Measurements from ENCODE around the gene SIGLECL1.

GRCh38 chr19:51305479-51305878 lies 54.6 kb downstream of the SIGLECL1 start:
- no peak for TF ChIP-seq EZH2phosphoT487 (IDR thresholded peaks at IDR 0.05; ENCODE audit: borderline replicate concordance, low read length)
- TF ChIP-seq, protein P1, sequence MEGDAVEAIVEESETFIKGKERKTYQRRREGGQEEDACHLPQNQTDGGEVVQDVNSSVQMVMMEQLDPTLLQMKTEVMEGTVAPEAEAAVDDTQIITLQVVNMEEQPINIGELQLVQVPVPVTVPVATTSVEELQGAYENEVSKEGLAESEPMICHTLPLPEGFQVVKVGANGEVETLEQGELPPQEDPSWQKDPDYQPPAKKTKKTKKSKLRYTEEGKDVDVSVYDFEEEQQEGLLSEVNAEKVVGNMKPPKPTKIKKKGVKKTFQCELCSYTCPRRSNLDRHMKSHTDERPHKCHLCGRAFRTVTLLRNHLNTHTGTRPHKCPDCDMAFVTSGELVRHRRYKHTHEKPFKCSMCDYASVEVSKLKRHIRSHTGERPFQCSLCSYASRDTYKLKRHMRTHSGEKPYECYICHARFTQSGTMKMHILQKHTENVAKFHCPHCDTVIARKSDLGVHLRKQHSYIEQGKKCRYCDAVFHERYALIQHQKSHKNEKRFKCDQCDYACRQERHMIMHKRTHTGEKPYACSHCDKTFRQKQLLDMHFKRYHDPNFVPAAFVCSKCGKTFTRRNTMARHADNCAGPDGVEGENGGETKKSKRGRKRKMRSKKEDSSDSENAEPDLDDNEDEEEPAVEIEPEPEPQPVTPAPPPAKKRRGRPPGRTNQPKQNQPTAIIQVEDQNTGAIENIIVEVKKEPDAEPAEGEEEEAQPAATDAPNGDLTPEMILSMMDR (IDR thresholded peaks at IDR 0.05; ENCODE audit: low read depth, low read length, poor library complexity, severe bottlenecking) = no peak

Measured in DOHH2 (cell line).